HEK293 (cell line): ENCODE measurements around the gene ACCSL.

Experiments
- CTCF ChIA-PET: fragments of 350-600 bp; formaldehyde crosslinking; extraction: SDS; loops from one replicate; lab custom pipeline; 2021; ENCODE audit warnings: antibody characterized with exemption; lab: Yijun Ruan, JAX
- POLR2A ChIA-PET: fragments of 300-600 bp; formaldehyde crosslinking; extraction: SDS; loops from one replicate; lab custom pipeline; 2020; ENCODE audit warnings: antibody characterized with exemption, inconsistent platforms; lab: Yijun Ruan, JAX
- H3K27ac ChIP-seq: fragments of 200-500 bp; sonication (Bioruptor generic); 2 replicates; pipeline ENCODE4 v1.5.1; 2014; ENCODE audit warnings: low read depth, low read length, control low read depth, inconsistent platforms; ENCODE audit errors: extremely low read depth
- H3K36me3 ChIP-seq, 2 experiments: fragments of 200-500 bp in 1 of 2; sonication (Bioruptor generic) in 1 of 2; 1 replicate in 1 of 2; 2 replicates in 1 of 2; pipeline ENCODE4 v1.5.1; 2014 to 2017; ENCODE audit warnings: inconsistent platforms in 2 of 2, low read length in 2 of 2; ENCODE audit not compliant: control insufficient read depth in 2 of 2, insufficient read depth in 1 of 2
- H3K4me1 ChIP-seq: fragments of 200-500 bp; sonication (Bioruptor generic); 2 replicates; pipeline ENCODE4 v1.5.1; 2014; ENCODE audit warnings: mild to moderate bottlenecking, low read length, inconsistent platforms; ENCODE audit not compliant: control insufficient read depth, insufficient read depth
- H3K4me3 ChIP-seq: 2 replicates; pipeline ENCODE4 v1.5.1; 2011; ENCODE audit warnings: low read depth, mild to moderate bottlenecking, control low read depth, low read length, moderate library complexity
- H3K9me3 ChIP-seq: fragments of 200-500 bp; sonication (Bioruptor generic); 2 replicates; pipeline ENCODE4 v1.5.1; 2014; ENCODE audit warnings: low read depth, low read length, inconsistent platforms; ENCODE audit not compliant: control insufficient read depth, insufficient read depth
- CTCF ChIP-seq: fragments of 450-650 bp; formaldehyde crosslinking; IDR thresholded peaks from 2 replicates; pipeline ENCODE4 v1.5.1; 2016; ENCODE audit warnings: missing biosample characterization, missing genetic modification characterization
- PRDM10 ChIP-seq: fragments of 450-650 bp; formaldehyde crosslinking; IDR thresholded peaks from 2 replicates; pipeline ENCODE4 v1.5.1; 2016; ENCODE audit warnings: missing biosample characterization, missing genetic modification characterization
- TRIM28 ChIP-seq: IDR thresholded peaks from 2 replicates; pipeline ENCODE4 v1.6.1; 2011; ENCODE audit warnings: low read length, control low read depth, borderline replicate concordance
- ZBTB11 ChIP-seq: fragments of 450-650 bp; formaldehyde crosslinking; conservative IDR thresholded peaks from 2 replicates; pipeline ENCODE4 v1.5.1; 2016; ENCODE audit warnings: low read depth, missing biosample characterization, missing genetic modification characterization
- ZBTB17 ChIP-seq: fragments of 450-650 bp; formaldehyde crosslinking; IDR thresholded peaks from 2 replicates; pipeline ENCODE4 v1.5.1; 2016; ENCODE audit warnings: missing biosample characterization, missing genetic modification characterization
- ZBTB7A ChIP-seq: fragments of 450-650 bp; formaldehyde crosslinking; IDR thresholded peaks from 2 replicates; pipeline ENCODE4 v1.5.1; 2016; ENCODE audit warnings: low read depth, missing biosample characterization, missing genetic modification characterization
- ZFHX2 ChIP-seq: fragments of 450-650 bp; formaldehyde crosslinking; conservative IDR thresholded peaks from 2 replicates; pipeline ENCODE4 v1.5.1; 2016; ENCODE audit warnings: missing biosample characterization, missing genetic modification characterization
- ZFP37 ChIP-seq: fragments of 450-650 bp; formaldehyde crosslinking; IDR thresholded peaks from 2 replicates; pipeline ENCODE4 v1.5.1; 2016; ENCODE audit warnings: missing biosample characterization, missing genetic modification characterization
- ZIC2 ChIP-seq: fragments of 450-650 bp; formaldehyde crosslinking; IDR thresholded peaks from 2 replicates; pipeline ENCODE4 v1.5.1; 2016; ENCODE audit warnings: missing biosample characterization, missing genetic modification characterization
- ZNF223 ChIP-seq: fragments of 450-650 bp; formaldehyde crosslinking; IDR thresholded peaks from 2 replicates; pipeline ENCODE4 v1.5.1; 2016; ENCODE audit warnings: missing biosample characterization, missing genetic modification characterization
- ZNF248 ChIP-seq: fragments of 450-650 bp; formaldehyde crosslinking; IDR thresholded peaks from 2 replicates; pipeline ENCODE4 v1.5.1; 2017; ENCODE audit warnings: missing biosample characterization, missing genetic modification characterization
- ZNF302 ChIP-seq: fragments of 450-650 bp; formaldehyde crosslinking; IDR thresholded peaks from 2 replicates; pipeline ENCODE4 v1.5.1; 2016; ENCODE audit warnings: missing biosample characterization, missing genetic modification characterization, low read depth
- ZNF350 ChIP-seq: fragments of 450-650 bp; formaldehyde crosslinking; IDR thresholded peaks from 2 replicates; pipeline ENCODE4 v1.5.0; 2017; ENCODE audit warnings: missing biosample characterization, mild to moderate bottlenecking, missing genetic modification characterization
- ZNF394 ChIP-seq: fragments of 450-650 bp; formaldehyde crosslinking; IDR thresholded peaks from 2 replicates; pipeline ENCODE4 v1.5.1; 2016; ENCODE audit warnings: missing biosample characterization, missing genetic modification characterization, mild to moderate bottlenecking, moderate library complexity, borderline replicate concordance
- ZNF654 ChIP-seq: fragments of 450-650 bp; formaldehyde crosslinking; IDR thresholded peaks from 2 replicates; pipeline ENCODE4 v1.5.1; 2016; ENCODE audit warnings: low read depth, missing biosample characterization, missing genetic modification characterization
- ZNF660 ChIP-seq: fragments of 450-650 bp; IDR thresholded peaks from 2 replicates; pipeline ENCODE4 v1.5.1; 2018; ENCODE audit warnings: missing biosample characterization, mild to moderate bottlenecking, missing genetic modification characterization
- ZNF843 ChIP-seq: fragments of 450-650 bp; formaldehyde crosslinking; IDR thresholded peaks from 2 replicates; pipeline ENCODE4 v1.5.1; 2016; ENCODE audit warnings: missing biosample characterization, missing genetic modification characterization
- ZSCAN23 ChIP-seq: fragments of 450-650 bp; formaldehyde crosslinking; IDR thresholded peaks from 2 replicates; pipeline ENCODE4 v1.5.1; 2016; ENCODE audit warnings: missing biosample characterization, missing genetic modification characterization

The ACCSL gene

GRCh38 chr11:44034639-44035038 lies 13.1 kb upstream of the ACCSL start (continued):
- TF ChIP-seq ZFP37 (tag by site-specific recombination) (no peak), ZSCAN23 (tag by site-specific recombination) (no peak), ZNF654 (tag by site-specific recombination) (no peak)

- H3K4me3 ChIP-seq, result no peak overlapping the region
- TF ChIP-seq CTCF (tag by site-specific recombination), result peak; percentile 44; the same call in 1 of the 2 replicates
- TF ChIP-seq ZNF223, result no peak
- peak; percentile 79 for TF ChIP-seq ZBTB17
- TF ChIP-seq ZNF660, result peak; percentile 45; the same call in 1 of the 2 replicates
- no peak for TF ChIP-seq ZBTB7A (tag by site-specific recombination)
- TF ChIP-seq ZNF654 (tag by site-specific recombination), result peak; percentile 81
- no peak for TF ChIP-seq TRIM28
- TF ChIP-seq ZIC2, result no peak
- peak; percentile 32; the same call in 1 of the 2 replicates for TF ChIP-seq ZNF394
- TF ChIP-seq, all 188 proteins: peak for 5
- ChIA-PET POLR2A (interaction anchor here (0.6 kb wide), 1 partner anchor 148 kb away, joined by 3 read pairs; no protein-coding TSS in a partner anchor), CTCF (interaction anchor here (0.6 to 8.0 kb wide), 12 partner anchors 8 to 322 kb away, joined by 3 to 62 read pairs (median 4); no protein-coding TSS in a partner anchor)
- no peaks in the 10 kb centered on the region for H3K4me1 ChIP-seq
- no peaks in the 10 kb centered on the region for H3K9me3 ChIP-seq
- H3K27ac ChIP-seq, result no peak overlapping the region
- H3K36me3 ChIP-seq, result no peaks in the 10 kb centered on the region
Measured at GRCh38 chr11:44036811-44037657, 10.7 kb upstream of the ACCSL start.

GRCh38 chr11:44037658-44037998 lies 10.2 kb upstream of the ACCSL start:
- TF ChIP-seq ZBTB11, result no peak
- TF ChIP-seq ZNF350 (tag by site-specific recombination), result no peak
- no peak for TF ChIP-seq ZNF843
- TF ChIP-seq, all 188 proteins: peak for 0
- no peaks in the 10 kb centered on the region for H3K36me3 ChIP-seq
- H3K4me3 ChIP-seq, result no peak overlapping the region
- no peaks in the 10 kb centered on the region for H3K9me3 ChIP-seq
- CTCF ChIA-PET, result interaction anchor here (0.6 to 8.0 kb wide), 15 partner anchors 11 to 321 kb away, joined by 3 to 62 read pairs (median 3); no protein-coding TSS in a partner anchor
- H3K4me1 ChIP-seq, result no peaks in the 10 kb centered on the region
- no peak overlapping the region for H3K27ac ChIP-seq
- POLR2A ChIA-PET, result no interaction called here

- Histone ChIP-seq H3K9me3 (no peaks in the 10 kb centered on the region), H3K36me3 (no peaks in the 10 kb centered on the region), H3K4me3 (no peak overlapping the region), H3K4me1 (no peaks in the 10 kb centered on the region), H3K27ac (no peak overlapping the region)
- ChIA-PET CTCF (interaction anchor here (1.3 to 8.0 kb wide), 3 partner anchors 9 to 154 kb away, joined by 4 to 62 read pairs (median 5); no protein-coding TSS in a partner anchor), POLR2A (no interaction called here)
- TF ChIP-seq ZFHX2 (tag by site-specific recombination) (no peak), PRDM10 (tag by site-specific recombination) (no peak), ZNF223 (no peak), ZBTB17 (no peak), ZNF302 (tag by site-specific recombination) (no peak), ZNF248 (no peak)
Measured at GRCh38 chr11:44043157-44043556, 4.6 kb upstream of the ACCSL start.
